Hematopoietic multipotent progenitor cell treated with erythropoietin and hydrocortisone succinate and interleukin-3 and kit ligand, for 8 days (in vitro differentiated cells): Measurements from ENCODE around the gene ACSF2.
A peak's percentile ranks its signal among the peaks of the same experiment; 100 is the strongest.
"Not testable (repeated sequence)": the region's sequence is repeated elsewhere in the genome, so short reads cannot be mapped to it uniquely, and the experiment has no call there.

Experiments
- DNase-seq: peaks from one replicate; pipeline ENCODE4 v3.0.0-alpha.2; 2015

The ACSF2 gene, protein sequence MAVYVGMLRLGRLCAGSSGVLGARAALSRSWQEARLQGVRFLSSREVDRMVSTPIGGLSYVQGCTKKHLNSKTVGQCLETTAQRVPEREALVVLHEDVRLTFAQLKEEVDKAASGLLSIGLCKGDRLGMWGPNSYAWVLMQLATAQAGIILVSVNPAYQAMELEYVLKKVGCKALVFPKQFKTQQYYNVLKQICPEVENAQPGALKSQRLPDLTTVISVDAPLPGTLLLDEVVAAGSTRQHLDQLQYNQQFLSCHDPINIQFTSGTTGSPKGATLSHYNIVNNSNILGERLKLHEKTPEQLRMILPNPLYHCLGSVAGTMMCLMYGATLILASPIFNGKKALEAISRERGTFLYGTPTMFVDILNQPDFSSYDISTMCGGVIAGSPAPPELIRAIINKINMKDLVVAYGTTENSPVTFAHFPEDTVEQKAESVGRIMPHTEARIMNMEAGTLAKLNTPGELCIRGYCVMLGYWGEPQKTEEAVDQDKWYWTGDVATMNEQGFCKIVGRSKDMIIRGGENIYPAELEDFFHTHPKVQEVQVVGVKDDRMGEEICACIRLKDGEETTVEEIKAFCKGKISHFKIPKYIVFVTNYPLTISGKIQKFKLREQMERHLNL

DNA sequence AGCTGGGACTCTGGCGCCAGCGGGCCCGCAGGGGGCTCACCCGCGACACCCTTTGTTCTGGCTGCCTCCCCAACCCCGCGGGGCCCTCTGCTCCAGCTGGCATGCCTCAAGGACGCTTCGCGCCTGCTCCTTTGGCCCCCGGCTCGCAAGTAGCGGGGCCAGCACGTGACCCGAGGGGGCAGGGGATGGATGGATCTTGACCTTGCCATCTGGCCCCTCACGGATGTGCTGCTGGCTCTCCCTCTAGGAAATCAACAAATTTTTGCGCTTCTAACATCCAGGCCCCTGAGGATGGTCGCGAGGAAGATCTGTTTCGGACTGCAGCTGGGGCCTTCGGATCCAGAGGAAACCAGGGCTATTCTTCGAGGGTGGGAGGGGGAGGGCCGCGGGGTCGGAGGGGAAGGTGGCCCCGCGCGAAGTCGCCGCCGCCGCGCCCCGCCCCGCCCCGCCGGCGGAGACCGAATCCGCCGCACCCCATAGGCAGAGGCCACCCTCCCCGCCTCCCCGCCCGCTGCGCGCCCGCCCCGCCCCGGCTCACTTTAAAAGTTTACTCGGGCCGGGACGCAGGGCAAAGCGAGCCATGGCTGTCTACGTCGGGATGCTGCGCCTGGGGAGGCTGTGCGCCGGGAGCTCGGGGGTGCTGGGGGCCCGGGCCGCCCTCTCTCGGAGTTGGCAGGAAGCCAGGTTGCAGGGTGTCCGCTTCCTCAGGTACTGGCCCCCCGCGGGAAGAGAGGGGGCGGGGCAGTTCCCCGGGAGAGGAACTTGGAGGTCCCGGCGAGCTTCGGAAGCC is at the start of gene ACSF2:
Gene ACSF2, plus strand, starts transcription at position 537 of the 790 bp plus-strand sequence. Its CDS starts 44 bp downstream, at position 581.
- DNase-seq, result peak; percentile 44

GRCh38 chr17:50379351-50380132 is 46.5 kb upstream of the ACSF2 start:
- DNase-seq, result no peak

DNA sequence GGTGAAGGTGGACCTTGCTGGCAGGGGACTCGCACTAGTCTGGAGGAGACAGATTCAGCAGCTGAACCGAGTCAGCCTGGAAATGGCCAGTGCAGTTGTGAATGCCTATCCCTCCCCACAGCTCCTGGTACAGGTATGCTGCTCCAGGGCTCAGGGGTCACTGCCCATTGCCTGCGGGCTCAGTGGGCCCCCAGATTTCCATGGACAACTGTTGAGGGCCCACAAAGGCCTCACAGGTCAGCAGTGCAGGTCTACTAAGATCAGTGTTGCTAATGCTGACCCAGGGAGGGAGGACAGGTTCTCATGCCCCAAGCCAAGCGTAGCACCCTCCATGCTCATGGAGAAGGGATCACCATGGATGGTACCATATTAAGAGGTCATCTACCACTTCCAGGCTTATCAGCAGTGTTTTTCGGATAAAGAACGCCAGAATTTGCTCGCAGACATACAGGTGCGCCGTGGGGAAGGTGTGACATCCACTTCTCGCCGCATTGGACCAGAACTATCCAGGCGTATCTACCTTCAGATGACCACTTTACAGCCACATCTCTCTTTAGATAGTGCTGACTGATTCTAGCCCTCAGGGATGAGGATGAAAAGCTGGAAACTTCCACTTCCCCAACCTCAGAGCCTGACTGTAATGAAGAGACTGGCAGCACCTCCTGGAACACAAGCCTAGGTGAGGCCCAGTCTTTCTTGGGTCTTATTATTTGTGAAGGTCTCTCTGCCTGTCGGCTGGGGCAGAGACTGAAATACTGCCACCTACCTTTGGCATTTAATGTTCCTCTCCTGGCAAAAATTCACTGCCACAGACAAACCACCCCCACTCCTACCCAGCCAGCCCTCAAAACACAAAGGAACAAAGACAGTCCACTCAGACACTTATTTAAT is 45.4 kb upstream of the ACSF2 start:
- no peak for DNase-seq

- no peak for DNase-seq
These were observed 44.7 kb upstream of the ACSF2 start for GRCh38 chr17:50381260-50381815.

DNA sequence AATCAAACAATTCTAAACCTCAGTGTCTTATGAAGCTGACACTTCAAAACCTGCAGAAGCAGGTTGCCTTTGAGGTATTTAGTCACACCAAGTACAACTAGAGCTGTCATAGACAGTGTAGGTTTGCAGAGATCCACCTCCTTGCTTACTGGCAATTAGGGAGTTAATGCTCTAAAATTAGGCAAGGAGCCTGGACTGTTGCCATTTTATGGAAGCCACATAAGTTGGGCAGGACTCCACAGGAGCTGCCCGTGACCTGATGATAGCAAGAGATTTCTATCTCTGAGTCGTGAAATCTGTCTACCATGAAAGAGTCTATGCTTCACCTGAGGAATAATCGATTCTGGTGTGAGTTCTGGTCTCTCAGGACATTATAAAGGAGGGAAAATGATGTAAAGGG is 44.1 kb upstream of the ACSF2 start:
- DNase-seq, result no peak

DNA sequence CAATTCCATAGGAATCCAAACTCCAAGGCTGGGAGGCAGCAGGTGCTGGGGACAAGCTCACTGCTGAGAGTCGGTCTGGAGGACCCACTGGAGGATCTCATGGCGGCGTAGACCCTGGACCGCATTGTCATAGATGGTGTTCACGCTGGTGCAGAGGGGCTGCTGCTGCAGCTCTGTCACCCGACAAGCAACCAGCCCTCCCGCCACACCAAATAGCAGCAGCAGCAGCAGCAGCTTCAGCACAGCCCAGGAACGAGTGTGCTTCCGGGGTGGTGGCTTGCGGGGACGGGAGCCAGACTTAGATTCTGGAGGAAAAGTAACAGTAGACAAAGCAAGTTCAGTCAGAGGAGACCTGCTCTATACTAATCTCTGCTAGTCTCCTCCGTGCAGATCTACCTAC is 43.1 kb upstream of the ACSF2 start:
- DNase-seq, result no peak

DNA sequence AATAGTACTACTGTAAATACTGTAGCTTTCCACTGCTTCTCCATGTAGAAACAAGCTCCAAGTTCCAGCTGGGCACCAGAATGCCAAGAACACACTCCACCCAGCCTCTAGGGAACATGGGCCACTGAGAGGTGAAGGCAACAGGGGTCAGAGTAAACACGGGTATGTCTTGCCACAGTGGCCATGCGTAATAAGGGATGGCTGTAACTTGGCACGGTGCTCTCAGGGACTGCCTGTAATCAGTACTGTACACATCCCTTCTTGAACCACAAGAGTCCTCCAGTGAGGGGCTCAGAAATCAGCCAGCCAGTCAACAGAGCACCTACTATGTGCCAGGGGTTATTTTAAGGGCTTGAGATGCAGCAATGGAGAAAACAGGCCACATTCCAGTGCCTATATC is 39.5 kb upstream of the ACSF2 start:
- no peak for DNase-seq

DNA sequence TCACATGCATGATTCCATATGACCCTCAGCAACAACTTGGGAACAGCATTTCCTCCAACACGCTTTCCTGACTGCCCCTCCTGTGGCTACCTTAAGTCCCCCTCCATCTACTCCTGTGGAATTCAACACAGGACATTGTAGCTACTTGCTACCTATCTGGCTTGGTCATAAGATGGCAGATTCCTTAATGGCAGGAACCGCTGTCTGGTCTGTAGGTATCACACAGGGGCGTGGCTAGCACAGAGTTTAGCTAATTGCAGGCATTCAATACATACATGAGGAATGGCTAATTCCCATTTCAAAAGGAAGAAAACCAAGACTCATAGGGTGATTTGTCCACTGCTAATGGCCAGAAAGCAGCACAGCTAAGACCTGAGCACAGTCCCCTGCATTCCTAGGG is 37.3 kb upstream of the ACSF2 start:
- DNase-seq, result no peak

DNA sequence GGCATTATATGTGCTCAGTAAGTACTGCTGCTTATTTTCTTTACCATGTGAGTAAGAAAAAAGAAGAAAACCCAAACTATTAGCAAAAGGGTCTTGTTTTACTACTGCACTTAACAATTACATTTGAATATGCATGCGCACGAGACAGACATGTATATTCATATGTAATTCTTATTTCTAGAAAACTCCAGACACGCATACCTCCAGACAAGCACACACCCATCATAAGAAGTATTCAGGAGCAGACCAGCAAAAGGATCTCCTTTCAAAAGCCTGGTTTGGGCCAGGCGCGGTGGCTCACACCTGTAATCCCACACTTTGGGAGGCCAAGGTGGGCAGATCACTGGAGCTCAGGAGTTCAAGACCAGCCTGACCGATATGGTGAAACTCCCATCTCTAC is 36.5 kb upstream of the ACSF2 start:
- DNase-seq, result no peak

GRCh38 chr17:50392621-50393020 is 33.4 kb upstream of the ACSF2 start:
- DNase-seq, result no peak

- no peak for DNase-seq
These were observed 32.3 kb upstream of the ACSF2 start for GRCh38 chr17:50393700-50394099.

- peak; percentile 31 for DNase-seq
These were observed 31.3 kb upstream of the ACSF2 start for GRCh38 chr17:50394711-50395110.

- peak; percentile 65 for DNase-seq
These were observed 29.5 kb upstream of the ACSF2 start for GRCh38 chr17:50396261-50397110.

GRCh38 chr17:50397111-50397918 is 28.7 kb upstream of the ACSF2 start, which contains the start of gene LRRC59:
Gene LRRC59, minus strand, starts transcription at chr17:50397523. Its CDS starts 206 bp downstream, at chr17:50397317.
- peak; percentile 84 for DNase-seq

- no peak for DNase-seq
These were observed 28.1 kb upstream of the ACSF2 start for GRCh38 chr17:50397919-50398285.

DNA sequence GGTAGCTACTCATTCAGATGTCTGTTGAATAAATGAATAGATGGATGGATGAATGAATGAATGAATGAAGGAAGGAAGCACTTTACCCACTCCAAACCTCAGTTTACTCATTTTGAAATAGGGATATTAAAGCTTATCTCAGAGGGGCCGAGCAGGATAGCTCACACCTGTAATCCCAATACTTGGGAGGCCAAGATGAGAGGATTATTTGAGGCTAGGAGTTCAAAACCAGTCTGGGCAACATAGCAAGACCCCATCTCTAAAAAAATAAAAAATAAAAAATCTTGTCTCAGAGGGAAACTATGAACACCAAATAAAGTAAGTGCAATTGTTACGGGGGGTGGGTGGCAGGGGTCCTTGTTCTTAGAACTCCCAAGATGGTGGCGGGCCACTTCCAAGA is 27.3 kb upstream of the ACSF2 start:
- not testable (repeated sequence) for DNase-seq

DNA sequence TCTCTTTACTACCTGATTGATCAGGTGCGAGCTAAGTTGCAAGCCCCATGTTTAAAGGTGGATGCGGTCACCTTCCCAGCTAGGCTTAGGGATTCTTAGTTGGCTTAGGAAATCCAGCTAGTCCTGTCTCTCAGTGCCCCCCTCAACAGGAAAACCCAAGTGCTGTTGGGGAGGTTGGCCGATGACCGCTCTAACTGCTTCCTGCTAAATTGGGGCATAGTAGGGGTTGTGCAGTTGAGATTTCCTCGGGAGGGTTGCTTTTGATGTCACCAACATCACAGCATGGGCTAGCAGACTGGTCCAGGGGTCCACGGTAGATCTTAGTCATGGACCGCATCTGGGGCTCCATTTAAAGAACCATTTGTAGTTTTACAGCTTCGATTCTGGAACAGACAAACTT is 26.4 kb upstream of the ACSF2 start:
- not testable (repeated sequence) for DNase-seq

DNA sequence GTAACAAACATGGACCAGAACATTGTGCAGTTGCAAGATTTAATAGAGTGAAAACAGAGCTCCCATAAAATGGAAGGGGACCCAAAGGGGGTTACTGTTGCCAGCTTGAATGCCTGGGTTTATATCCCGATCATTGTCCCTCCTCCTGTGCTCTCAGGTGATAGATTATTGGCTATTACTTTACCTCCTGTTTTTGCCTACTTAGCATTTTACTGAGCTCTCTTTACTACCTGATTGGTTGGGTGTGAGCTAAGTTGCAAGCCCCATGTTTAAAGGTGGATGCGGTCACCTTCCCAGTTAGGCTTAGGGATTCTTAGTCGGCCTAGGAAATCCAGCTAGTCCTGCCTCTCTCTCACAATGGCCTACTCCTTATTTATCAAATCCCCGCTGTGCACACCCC is 20.7 kb upstream of the ACSF2 start:
- DNase-seq, result not testable (repeated sequence)

GRCh38 chr17:50406578-50406977 is 19.4 kb upstream of the ACSF2 start:
- no peak for DNase-seq

GRCh38 chr17:50407921-50408320 is 18.1 kb upstream of the ACSF2 start:
- DNase-seq, result no peak
